OCI-LY3 (cell line): ENCODE results near the gene SLC4A4.

Experiments used
- H2AFZ ChIP-seq: fragments of 200-600, 300-600 bp; shearing (Covaris generic); 2 replicates; pipeline ENCODE4 v1.6.0; 2014; ENCODE audit warnings: antibody characterized with exemption, low read depth, low read length
- H3K27ac ChIP-seq: fragments of 200-600, 300-600 bp; sonication (generic); 2 replicates; pipeline ENCODE4 v1.5.1; 2014; ENCODE audit warnings: mild to moderate bottlenecking, low read length, moderate library complexity, mixed read lengths
- H3K27me3 ChIP-seq: fragments of 200-600, 300-600 bp; sonication (generic); 2 replicates; pipeline ENCODE4 v1.6.1; 2014; ENCODE audit warnings: low read depth, low read length, mixed read lengths
- H3K36me3 ChIP-seq: fragments of 200-600, 300-600 bp; sonication (generic); replicated peaks from 2 replicates; pipeline ENCODE3; 2014; ENCODE audit warnings: low read depth, low read length, mixed read lengths
- H3K4me1 ChIP-seq: fragments of 300-600, 200-600 bp; sonication (generic); 2 replicates; pipeline ENCODE4 v1.6.1; 2014; ENCODE audit warnings: low read length, mixed read lengths
- H3K4me2 ChIP-seq: fragments of 200-600, 300-600 bp; sonication (generic); 2 replicates; pipeline ENCODE4 v1.6.1; 2014; ENCODE audit warnings: low read length, mixed read lengths
- H3K4me3 ChIP-seq: fragments of 300-600, 200-600 bp; sonication (generic); 2 replicates; pipeline ENCODE4 v1.5.1; 2014; ENCODE audit warnings: antibody characterized with exemption, mild to moderate bottlenecking, low read length, moderate library complexity
- H3K79me2 ChIP-seq: fragments of 300-600, 200-600 bp; shearing (Covaris generic); 2 replicates; pipeline ENCODE4 v1.6.1; 2014; ENCODE audit warnings: mild to moderate bottlenecking, low read length, mixed read lengths
- H3K9ac ChIP-seq: fragments of 300-600, 200-600 bp; shearing (Covaris generic); 2 replicates; pipeline ENCODE4 v1.6.0; 2014; ENCODE audit warnings: mild to moderate bottlenecking, low read length, moderate library complexity
- H3K9me3 ChIP-seq: fragments of 200-600, 300-600 bp; shearing (Covaris generic); 2 replicates; pipeline ENCODE4 v1.6.1; 2014; ENCODE audit warnings: low read length, mixed read lengths; ENCODE audit not compliant: insufficient read depth
- H4K20me1 ChIP-seq: fragments of 200-600, 300-600 bp; sonication (generic); 2 replicates; pipeline ENCODE4 v1.6.1; 2016; ENCODE audit warnings: low read length, mixed read lengths; ENCODE audit not compliant: insufficient read depth
- EZH2phosphoT487 ChIP-seq: fragments of 200-600 bp; shearing (Covaris generic); IDR thresholded peaks from 2 replicates; pipeline ENCODE4 v1.6.1; 2018; ENCODE audit warnings: antibody characterized with exemption, mixed run types, low read depth
- TF ChIP-seq, protein P1 (sequence below): fragments of 200-600, 300-600 bp; sonication (generic); IDR thresholded peaks from 2 replicates; pipeline ENCODE4 v1.5.1; 2014; ENCODE audit warnings: antibody characterized with exemption, low read length, low read depth

The SLC4A4 gene

DNA sequence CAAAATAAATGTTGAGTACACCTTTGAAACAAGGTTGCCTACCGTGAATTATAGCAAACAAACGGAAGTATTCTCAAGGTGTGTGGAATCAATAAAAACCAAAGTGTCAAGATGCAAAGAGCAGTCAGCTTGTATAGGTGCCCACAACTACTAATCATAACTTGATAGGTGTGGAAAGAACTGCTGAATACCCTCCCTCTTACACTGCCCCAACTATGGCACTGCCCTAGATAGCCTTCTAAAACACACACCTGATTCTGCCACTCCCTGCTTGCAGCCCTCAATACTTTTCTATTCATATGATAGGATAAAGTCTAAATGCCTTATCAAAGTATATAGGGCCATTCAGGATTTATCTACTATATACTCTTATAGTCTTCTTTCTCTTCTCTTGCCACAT, 31.1 kb upstream of the SLC4A4 start:
- no peaks in the 10 kb centered on the region for H3K27me3 ChIP-seq
- no peak overlapping the region for H3K27ac ChIP-seq
- H3K79me2 ChIP-seq: no peaks in the 10 kb centered on the region
- peaks cover 16% of the 10 kb centered on the region for H3K4me1 ChIP-seq
- H4K20me1 ChIP-seq: no peaks in the 10 kb centered on the region
- H2AFZ ChIP-seq: no peak overlapping the region
- H3K36me3 ChIP-seq: no peaks in the 10 kb centered on the region
- H3K4me3 ChIP-seq: no peak overlapping the region
- TF ChIP-seq, protein P1, sequence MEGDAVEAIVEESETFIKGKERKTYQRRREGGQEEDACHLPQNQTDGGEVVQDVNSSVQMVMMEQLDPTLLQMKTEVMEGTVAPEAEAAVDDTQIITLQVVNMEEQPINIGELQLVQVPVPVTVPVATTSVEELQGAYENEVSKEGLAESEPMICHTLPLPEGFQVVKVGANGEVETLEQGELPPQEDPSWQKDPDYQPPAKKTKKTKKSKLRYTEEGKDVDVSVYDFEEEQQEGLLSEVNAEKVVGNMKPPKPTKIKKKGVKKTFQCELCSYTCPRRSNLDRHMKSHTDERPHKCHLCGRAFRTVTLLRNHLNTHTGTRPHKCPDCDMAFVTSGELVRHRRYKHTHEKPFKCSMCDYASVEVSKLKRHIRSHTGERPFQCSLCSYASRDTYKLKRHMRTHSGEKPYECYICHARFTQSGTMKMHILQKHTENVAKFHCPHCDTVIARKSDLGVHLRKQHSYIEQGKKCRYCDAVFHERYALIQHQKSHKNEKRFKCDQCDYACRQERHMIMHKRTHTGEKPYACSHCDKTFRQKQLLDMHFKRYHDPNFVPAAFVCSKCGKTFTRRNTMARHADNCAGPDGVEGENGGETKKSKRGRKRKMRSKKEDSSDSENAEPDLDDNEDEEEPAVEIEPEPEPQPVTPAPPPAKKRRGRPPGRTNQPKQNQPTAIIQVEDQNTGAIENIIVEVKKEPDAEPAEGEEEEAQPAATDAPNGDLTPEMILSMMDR: no peak
- no peak for TF ChIP-seq EZH2phosphoT487
- H3K4me2 ChIP-seq: no peak overlapping the region
- H3K9ac ChIP-seq: no peak overlapping the region
- no peaks in the 10 kb centered on the region for H3K9me3 ChIP-seq

DNA sequence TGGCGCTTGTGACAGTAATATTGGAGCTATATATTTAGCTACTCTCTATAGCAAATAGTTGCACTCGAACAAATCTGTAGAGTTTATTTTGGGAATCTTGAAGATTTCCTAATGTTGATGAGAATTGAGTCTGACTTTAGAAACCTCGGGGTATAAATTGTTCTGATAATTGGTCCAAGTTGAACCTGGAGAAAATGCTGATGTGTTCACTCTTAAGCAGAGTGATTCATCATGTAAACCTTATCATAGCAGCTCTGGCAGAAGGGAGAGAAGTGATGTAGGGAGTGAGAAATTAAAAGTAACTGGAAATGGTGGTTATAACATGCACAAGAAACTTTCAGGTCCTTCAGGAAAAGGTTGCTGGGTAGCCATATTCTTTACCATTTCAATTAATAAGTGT, 16.4 kb upstream of the SLC4A4 start:
- Histone ChIP-seq H3K27ac (no peak overlapping the region), H3K9me3 (no peaks in the 10 kb centered on the region), H3K27me3 (no peaks in the 10 kb centered on the region), H4K20me1 (no peaks in the 10 kb centered on the region), H3K4me2 (no peak overlapping the region), H3K79me2 (no peaks in the 10 kb centered on the region), H3K36me3 (no peaks in the 10 kb centered on the region), H2AFZ (no peak overlapping the region), H3K4me1 (no peaks in the 10 kb centered on the region), H3K4me3 (no peak overlapping the region), H3K9ac (no peak overlapping the region)
- no peak for TF ChIP-seq EZH2phosphoT487
- TF ChIP-seq, protein P1: no peak

- Histone ChIP-seq H3K9me3 (no peaks in the 10 kb centered on the region), H4K20me1 (no peaks in the 10 kb centered on the region), H3K27ac (no peak overlapping the region), H3K4me3 (no peak overlapping the region), H3K4me1 (no peaks in the 10 kb centered on the region), H3K79me2 (no peaks in the 10 kb centered on the region), H3K4me2 (no peak overlapping the region), H3K27me3 (0 out of 2 replicates have a peak, but pooled peaks cover 2% of the 10 kb centered on the region), H3K9ac (no peak overlapping the region), H2AFZ (no peak overlapping the region), H3K36me3 (no peaks in the 10 kb centered on the region)
- TF ChIP-seq, protein P1: no peak
- no peak for TF ChIP-seq EZH2phosphoT487
Measured at GRCh38 chr4:71333368-71333767, 5.5 kb upstream of the SLC4A4 start.

DNA sequence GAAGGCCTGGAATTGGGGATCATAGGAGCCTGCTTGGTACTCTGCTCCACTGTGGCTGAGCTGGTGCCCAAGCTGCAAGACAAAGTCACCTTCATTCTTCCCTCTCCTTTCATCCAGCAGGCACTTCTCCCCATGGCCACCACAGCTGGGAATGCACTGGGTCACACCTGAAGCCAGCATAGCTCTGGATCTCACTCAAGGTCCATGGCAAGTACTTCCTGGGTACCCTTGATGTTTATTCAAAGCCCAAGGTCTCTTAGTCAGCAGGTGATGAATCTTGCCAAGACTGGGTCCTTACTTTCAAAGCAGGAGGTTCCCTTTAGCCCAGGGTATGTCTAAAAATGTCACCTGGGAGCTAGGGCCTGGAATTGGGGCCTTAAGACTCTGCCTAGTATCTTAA, 4.9 kb upstream of the SLC4A4 start:
- no peaks in the 10 kb centered on the region for H3K9me3 ChIP-seq
- no peak overlapping the region for H3K4me2 ChIP-seq
- no peak overlapping the region for H2AFZ ChIP-seq
- no peak overlapping the region for H3K4me3 ChIP-seq
- TF ChIP-seq, protein P1: no peak
- TF ChIP-seq EZH2phosphoT487: no peak
- no peaks in the 10 kb centered on the region for H3K79me2 ChIP-seq
- 0 out of 2 replicates have a peak, but pooled peaks cover 2% of the 10 kb centered on the region for H3K27me3 ChIP-seq
- H4K20me1 ChIP-seq: no peaks in the 10 kb centered on the region
- H3K36me3 ChIP-seq: no peaks in the 10 kb centered on the region
- H3K27ac ChIP-seq: no peak overlapping the region
- no peak overlapping the region for H3K9ac ChIP-seq
- H3K4me1 ChIP-seq: peaks cover 4% of the 10 kb centered on the region
